Osteoblast (primary cell): ENCODE measurements around the gene BRICD5. TPM values are rescaled to one million over a fixed set of nuclear protein-coding genes. Genes with fewer than 3 reads are reported as not detected.

Source experiments
- DNase-seq: peaks from one replicate; pipeline ENCODE4 v3.0.0; 2011; ENCODE audit warnings: low spot score, mixed read lengths; ENCODE audit not compliant: insufficient read length; ENCODE audit errors: missing footprints
- H2AFZ ChIP-seq: 2 replicates; pipeline ENCODE4 v1.6.0; 2011; ENCODE audit warnings: mild to moderate bottlenecking, low read length
- H3K27ac ChIP-seq: 2 replicates; pipeline ENCODE4 v1.5.1; 2011; ENCODE audit warnings: mild to moderate bottlenecking, low read depth, low read length, moderate library complexity
- H3K27me3 ChIP-seq: 2 replicates; pipeline ENCODE4 v1.6.0; 2012; ENCODE audit warnings: mild to moderate bottlenecking, control low read depth, inconsistent platforms, low read length, moderate library complexity; ENCODE audit not compliant: insufficient read depth
- H3K36me3 ChIP-seq: 2 replicates; pipeline ENCODE4 v1.5.1; 2011; ENCODE audit warnings: mild to moderate bottlenecking, low read length, control low read depth, moderate library complexity; ENCODE audit not compliant: insufficient read depth
- H3K4me1 ChIP-seq: 2 replicates; pipeline ENCODE4 v1.5.1; 2011; ENCODE audit warnings: mild to moderate bottlenecking, low read length, control low read depth, moderate library complexity; ENCODE audit not compliant: insufficient read depth
- H3K4me2 ChIP-seq: 2 replicates; pipeline ENCODE4 v1.6.0; 2011; ENCODE audit warnings: mild to moderate bottlenecking, low read length; ENCODE audit not compliant: insufficient read depth
- H3K4me3 ChIP-seq: fragments of 200-600 bp; sonication (generic); 3 replicates; pipeline ENCODE4 v1.5.1; 2012; ENCODE audit warnings: mild to moderate bottlenecking, low read length, inconsistent platforms; ENCODE audit not compliant: insufficient read depth
- H3K79me2 ChIP-seq: 2 replicates; pipeline ENCODE4 v1.6.0; 2012; ENCODE audit warnings: mild to moderate bottlenecking, low read length, control low read depth, inconsistent platforms; ENCODE audit not compliant: insufficient read depth
- H3K9me3 ChIP-seq: 2 replicates; pipeline ENCODE4 v1.5.1; 2011; ENCODE audit warnings: low read depth, low read length, control low read depth
- H4K20me1 ChIP-seq: 2 replicates; pipeline ENCODE4 v1.6.0; 2012; ENCODE audit warnings: mild to moderate bottlenecking, low read length, control low read depth; ENCODE audit not compliant: insufficient read depth
- total RNA-seq: library from RNA; depleted of rRNA; stranded (reverse); fragments of >200 nt; gene quantifications from 2 replicates; pipeline ENCODE4 v1.2.3, GENCODE V29; 2012
- TF ChIP-seq, protein P1 (sequence below): IDR thresholded peaks from 2 replicates; pipeline ENCODE4 v1.5.1; 2011; ENCODE audit warnings: mild to moderate bottlenecking, low read depth, low read length, moderate library complexity; ENCODE audit errors: extremely low read depth

The BRICD5 gene
- total RNA-seq, 1 donor: 2.5 TPM

- TF ChIP-seq, protein P1, sequence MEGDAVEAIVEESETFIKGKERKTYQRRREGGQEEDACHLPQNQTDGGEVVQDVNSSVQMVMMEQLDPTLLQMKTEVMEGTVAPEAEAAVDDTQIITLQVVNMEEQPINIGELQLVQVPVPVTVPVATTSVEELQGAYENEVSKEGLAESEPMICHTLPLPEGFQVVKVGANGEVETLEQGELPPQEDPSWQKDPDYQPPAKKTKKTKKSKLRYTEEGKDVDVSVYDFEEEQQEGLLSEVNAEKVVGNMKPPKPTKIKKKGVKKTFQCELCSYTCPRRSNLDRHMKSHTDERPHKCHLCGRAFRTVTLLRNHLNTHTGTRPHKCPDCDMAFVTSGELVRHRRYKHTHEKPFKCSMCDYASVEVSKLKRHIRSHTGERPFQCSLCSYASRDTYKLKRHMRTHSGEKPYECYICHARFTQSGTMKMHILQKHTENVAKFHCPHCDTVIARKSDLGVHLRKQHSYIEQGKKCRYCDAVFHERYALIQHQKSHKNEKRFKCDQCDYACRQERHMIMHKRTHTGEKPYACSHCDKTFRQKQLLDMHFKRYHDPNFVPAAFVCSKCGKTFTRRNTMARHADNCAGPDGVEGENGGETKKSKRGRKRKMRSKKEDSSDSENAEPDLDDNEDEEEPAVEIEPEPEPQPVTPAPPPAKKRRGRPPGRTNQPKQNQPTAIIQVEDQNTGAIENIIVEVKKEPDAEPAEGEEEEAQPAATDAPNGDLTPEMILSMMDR: no peak
- peaks cover 6% of the 10 kb centered on the region for H3K4me1 ChIP-seq
- H3K27me3 ChIP-seq: peaks cover 13% of the 10 kb centered on the region
- H3K36me3 ChIP-seq: peaks cover 22% of the 10 kb centered on the region
- DNase-seq: peak; percentile 83
- peak overlapping the region; percentile 56 for H3K4me3 ChIP-seq
- H3K27ac ChIP-seq: no peak overlapping the region
- H4K20me1 ChIP-seq: peaks cover 16% of the 10 kb centered on the region
- no peaks in the 10 kb centered on the region for H3K79me2 ChIP-seq
- H2AFZ ChIP-seq: no peak overlapping the region
- H3K4me2 ChIP-seq: peak overlapping the region; percentile 62
- H3K9me3 ChIP-seq: no peaks in the 10 kb centered on the region
Measured at GRCh38 chr16:2237102-2237482, 26.4 kb upstream of the BRICD5 start.

DNA sequence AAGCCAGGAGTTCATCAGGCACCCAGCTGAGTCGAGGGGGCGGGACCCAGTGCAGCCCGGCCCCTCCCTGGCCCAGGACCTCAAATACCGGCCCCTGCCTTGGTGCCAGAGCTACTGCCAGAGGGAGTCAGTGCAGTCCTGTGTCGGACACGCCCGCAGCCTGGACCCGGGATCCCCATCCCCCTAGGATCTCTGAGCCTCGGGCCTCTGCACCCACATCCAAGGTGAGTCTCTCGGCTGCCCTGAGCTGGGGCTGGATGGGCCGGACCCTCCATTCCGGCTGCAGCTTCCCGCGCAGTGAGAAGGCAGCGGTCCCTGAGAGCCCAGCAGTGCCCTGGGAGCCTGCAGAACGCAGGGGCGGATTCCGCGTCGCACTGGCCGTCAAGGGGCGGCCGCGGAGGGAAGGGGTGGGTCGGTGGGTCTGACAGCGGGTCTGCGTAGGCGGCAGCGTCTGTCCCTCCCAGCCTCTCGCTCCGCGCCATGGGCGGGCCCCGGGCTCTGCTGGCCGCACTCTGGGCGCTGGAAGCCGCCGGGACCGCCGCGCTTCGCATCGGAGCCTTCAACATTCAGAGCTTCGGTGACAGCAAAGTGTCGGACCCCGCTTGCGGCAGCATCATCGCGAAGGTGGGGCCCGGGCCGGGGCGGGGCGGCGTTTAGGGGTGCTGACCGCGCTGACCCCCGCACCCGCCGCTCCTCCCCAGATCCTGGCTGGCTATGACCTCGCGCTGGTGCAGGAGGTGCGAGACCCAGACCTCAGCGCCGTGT is 25.9 kb upstream of the BRICD5 start, which contains the start of gene DNASE1L2:
TSS of gene DNASE1L2 (plus strand) at position 108 of the 765 bp plus-strand sequence. CDS start at position 481, 373 bp downstream.
- no peaks in the 10 kb centered on the region for H3K9me3 ChIP-seq
- DNase-seq: peak; percentile 95
- H3K4me3 ChIP-seq: peak within 1 kb of the TSS; percentile 56
- peaks cover 26% of the 10 kb centered on the region for H3K36me3 ChIP-seq
- no peak within 1 kb of the TSS for H2AFZ ChIP-seq
- no peak within 1 kb of the TSS for H3K27ac ChIP-seq
- peak within 1 kb of the TSS; percentile 62 for H3K4me2 ChIP-seq
- H4K20me1 ChIP-seq: peaks cover 17% of the 10 kb centered on the region
- peaks cover 6% of the 10 kb centered on the region for H3K4me1 ChIP-seq
- peaks cover 13% of the 10 kb centered on the region for H3K27me3 ChIP-seq
- no peaks in the 10 kb centered on the region for H3K79me2 ChIP-seq
- TF ChIP-seq, protein P1: no peak

DNA sequence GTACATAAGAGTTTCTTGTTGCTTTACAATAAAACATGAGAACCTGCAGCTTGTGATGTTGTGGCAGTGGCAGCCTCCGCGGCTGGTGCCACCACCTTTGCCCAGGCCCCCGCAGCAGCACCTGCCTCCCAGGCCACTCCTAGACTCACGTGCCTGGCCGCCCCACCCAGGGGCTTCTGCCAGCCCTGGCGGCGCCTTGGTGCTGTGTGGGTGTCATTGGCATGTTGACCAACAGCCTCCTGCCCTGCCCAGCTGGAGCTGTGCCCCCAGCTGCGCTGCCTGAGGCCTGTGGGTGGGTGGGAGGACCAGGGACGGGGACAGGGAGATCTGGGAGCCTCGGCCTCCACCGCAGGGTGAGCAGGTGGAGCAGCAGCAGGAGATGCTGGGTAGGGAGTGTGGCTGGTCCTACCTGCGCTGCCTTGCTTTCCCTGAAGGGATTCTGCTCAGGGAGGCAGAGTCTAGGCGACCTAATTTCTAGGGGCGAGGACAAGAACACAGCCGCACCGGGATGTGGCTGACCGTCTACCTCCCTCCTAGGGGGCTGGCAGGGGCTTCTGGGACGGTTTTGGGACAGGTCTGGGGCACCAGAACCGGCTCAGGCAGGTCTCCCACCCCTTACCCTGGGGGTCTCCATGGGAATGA is 25.2 kb upstream of the BRICD5 start:
- no peaks in the 10 kb centered on the region for H3K79me2 ChIP-seq
- no peak overlapping the region for H3K4me3 ChIP-seq
- no peak overlapping the region for H3K27ac ChIP-seq
- no peak overlapping the region for H3K4me2 ChIP-seq
- H4K20me1 ChIP-seq: peaks cover 22% of the 10 kb centered on the region
- H3K27me3 ChIP-seq: peaks cover 13% of the 10 kb centered on the region
- H3K9me3 ChIP-seq: no peaks in the 10 kb centered on the region
- no peak overlapping the region for H2AFZ ChIP-seq
- no peak for DNase-seq
- TF ChIP-seq, protein P1: no peak
- peaks cover 23% of the 10 kb centered on the region for H3K36me3 ChIP-seq
- H3K4me1 ChIP-seq: peaks cover 6% of the 10 kb centered on the region

GRCh38 chr16:2235234-2235651 is 24.6 kb upstream of the BRICD5 start:
- H3K27me3 ChIP-seq: peaks cover 13% of the 10 kb centered on the region
- peaks cover 6% of the 10 kb centered on the region for H3K4me1 ChIP-seq
- no peak overlapping the region for H2AFZ ChIP-seq
- no peak overlapping the region for H3K4me3 ChIP-seq
- no peak overlapping the region for H3K4me2 ChIP-seq
- TF ChIP-seq, protein P1: no peak
- peaks cover 23% of the 10 kb centered on the region for H3K36me3 ChIP-seq
- no peak overlapping the region for H3K27ac ChIP-seq
- H3K79me2 ChIP-seq: no peaks in the 10 kb centered on the region
- DNase-seq: no peak
- no peaks in the 10 kb centered on the region for H3K9me3 ChIP-seq
- peaks cover 23% of the 10 kb centered on the region for H4K20me1 ChIP-seq
